ENCODE results near the gene GJC2.

GJC2 gene

DNA sequence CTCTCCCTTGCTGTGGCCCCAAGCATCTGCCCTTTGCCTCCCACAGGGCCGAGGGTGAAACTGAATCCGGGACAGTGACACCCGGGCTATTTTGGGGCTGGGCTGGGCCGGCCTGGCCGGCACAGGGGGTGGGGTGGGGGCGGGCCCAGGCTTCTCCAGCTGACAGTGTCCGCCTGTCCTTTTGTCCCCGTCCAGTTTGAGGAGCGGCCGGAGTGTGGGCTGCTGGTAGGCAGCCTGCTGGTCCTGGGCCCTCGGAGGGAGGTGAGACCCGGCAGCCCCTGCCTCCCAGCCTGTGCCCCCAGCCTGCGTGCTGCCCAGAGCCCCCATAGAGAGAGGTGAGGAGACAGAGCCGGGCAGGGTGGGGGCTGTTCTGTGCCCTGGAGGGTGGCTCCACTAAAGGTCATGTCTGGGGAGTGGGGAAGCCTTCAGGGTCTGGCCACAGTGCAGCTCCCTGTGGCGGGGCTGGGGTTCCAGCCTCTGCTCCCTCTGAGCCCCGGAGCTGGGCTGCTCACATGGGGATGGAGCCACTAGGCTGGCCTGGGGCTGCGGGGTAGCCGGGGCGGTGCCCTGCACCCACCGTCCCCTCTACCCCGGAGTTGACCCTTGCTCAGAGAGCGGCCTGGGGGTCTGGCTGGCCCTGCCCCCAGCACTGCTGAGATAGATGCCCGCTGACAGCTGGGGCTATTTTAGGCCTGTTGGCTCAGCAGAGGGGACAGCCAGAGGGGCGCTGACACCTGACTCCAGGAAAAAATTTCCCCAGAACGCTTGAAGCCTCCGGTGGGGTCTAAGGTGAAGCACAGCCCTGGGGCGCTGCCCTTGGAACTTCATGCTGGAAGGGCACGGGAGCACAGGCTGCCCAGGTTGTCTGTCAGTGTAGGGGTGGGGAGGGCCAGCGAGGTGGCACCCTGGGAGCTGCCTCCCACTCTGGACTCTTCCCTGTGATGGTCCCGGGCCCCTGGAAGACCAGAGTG lies 58.4 kb downstream of the GJC2 start, which contains the start of gene OBSCN:
Gene OBSCN, plus strand, starts transcription at position 194 of the 971 bp plus-strand sequence. CDS start 3,740 bp downstream, outside the sequence.
- no peak for DNase-seq (ENCODE audit: low read depth)
- H3K4me3 ChIP-seq (ENCODE audit: low read depth, low read length) = no peak within 1 kb of the TSS

GRCh38 chr1:228208831-228209551 lies 59.3 kb downstream of the GJC2 start:
- no peak for DNase-seq (ENCODE audit: low read depth)
- no peak overlapping the region for H3K4me3 ChIP-seq (ENCODE audit: low read depth, low read length)
